CD4-positive, alpha-beta T cell (primary cell): Measurements from ENCODE around the gene PI4KA. TPM values are rescaled to one million over a fixed set of nuclear protein-coding genes. Genes with fewer than 3 reads are reported as not detected.
A peak's percentile ranks its signal among the peaks of the same experiment; 100 is the strongest.
"Not testable (repeated sequence)": the region's sequence is repeated elsewhere in the genome, so short reads cannot be mapped to it uniquely, and the experiment has no call there.

Experiments used
- ATAC-seq: fragments of 200-7000 bp; cut with Tn5 transposase; one replicate; pipeline ENCODE4 v1.10.0; 2022; ENCODE audit warnings: mild to moderate bottlenecking; ENCODE audit not compliant: poor library complexity
- CTCF ChIA-PET: fragments of 350-600 bp; sonication (Branson Sonifier 250); formaldehyde crosslinking; loops from one replicate; lab custom pipeline; 2021; ENCODE audit warnings: antibody characterized with exemption, inconsistent platforms; lab: Charles Lee
- POLR2A ChIA-PET: fragments of 350-600 bp; sonication (Branson Sonifier 250); formaldehyde crosslinking; loops from one replicate; lab custom pipeline; 2021; ENCODE audit warnings: antibody characterized with exemption, inconsistent platforms; lab: Charles Lee
- DNase-seq, 14 experiments: peaks; one replicate each; pipeline ENCODE4 v3.0.0-alpha.2; 2013 to 2020; ENCODE audit warnings: mixed read lengths in 2 of 14
- H3K27ac ChIP-seq, 2 donors: one replicate each; pipeline versions ENCODE4 v1.5.1 to v1.7.0; 2013; ENCODE audit warnings: low read length in 2 of 2, low read depth in 1 of 2, mild to moderate bottlenecking in 1 of 2
- H3K27me3 ChIP-seq, 2 experiments: 1 replicate in 1 of 2; 2 replicates in 1 of 2; pipeline versions ENCODE4 v1.6.1 to v1.7.0; 2013; ENCODE audit warnings: low read length in 2 of 2, control low read depth in 1 of 2, mild to moderate bottlenecking in 1 of 2, moderate library complexity in 1 of 2; ENCODE audit not compliant: insufficient read depth in 2 of 2, control insufficient read depth in 1 of 2
- H3K36me3 ChIP-seq: one replicate; pipeline ENCODE4 v1.6.1; 2013; ENCODE audit warnings: low read length, control low read depth; ENCODE audit not compliant: insufficient read depth
- H3K4me1 ChIP-seq: one replicate; pipeline ENCODE4 v1.6.1; 2013; ENCODE audit warnings: low read length, control low read depth; ENCODE audit not compliant: insufficient read depth
- H3K4me3 ChIP-seq: one replicate; pipeline ENCODE4 v1.5.1; 2013; ENCODE audit warnings: mild to moderate bottlenecking, low read length, moderate library complexity
- H3K9me3 ChIP-seq, 2 experiments: 1 replicate in 1 of 2; 2 replicates in 1 of 2; pipeline versions ENCODE4 v1.6.1 to v1.7.0; 2013; ENCODE audit warnings: low read length in 2 of 2, mild to moderate bottlenecking in 2 of 2, control low read depth in 1 of 2, moderate library complexity in 1 of 2; ENCODE audit not compliant: control insufficient read depth in 1 of 2, insufficient read depth in 1 of 2
- H3K27ac Mint-ChIP-seq: one replicate; pipeline ENCODE4 v1.8.0; 2020; ENCODE audit warnings: mixed read lengths
- H3K27me3 Mint-ChIP-seq: one replicate; pipeline ENCODE4 v1.8.0; 2021; ENCODE audit warnings: mixed read lengths
- H3K36me3 Mint-ChIP-seq: one replicate; pipeline ENCODE4 v1.8.0; 2021; ENCODE audit warnings: low read depth, mixed read lengths
- H3K4me1 Mint-ChIP-seq: one replicate; pipeline ENCODE4 v1.8.0; 2021; ENCODE audit warnings: low read depth, mixed read lengths
- H3K4me3 Mint-ChIP-seq: one replicate; pipeline ENCODE4 v1.8.0; 2020; ENCODE audit warnings: mild to moderate bottlenecking, mixed read lengths
- H3K9me3 Mint-ChIP-seq: one replicate; pipeline ENCODE4 v1.8.0; 2020; ENCODE audit warnings: mixed read lengths
- intact Hi-C, 2 experiments: fragments of 100-400 bp; cut with DNase I in 1 of 2; cut with micrococcal nuclease in 1 of 2; formaldehyde crosslinking; loops; one replicate each; pipeline versions ENCODE4 v1.15.1 to v1.9.0; 2023 to 2025; cut with DNase I, micrococcal nuclease
- total RNA-seq, 174 experiments: library from RNA in 2 of 174; stranded (reverse) in 2 of 174; gene quantifications; one replicate each; pipeline ENCODE4 v1.2.3 and lab custom pipeline; 2021 to 2026
- TF ChIP-seq, protein P1 (sequence below): fragments of 200-600 bp; IDR thresholded peaks from one replicate; pipeline ENCODE4 v1.8.0; 2022; ENCODE audit warnings: antibody characterized with exemption, mild to moderate bottlenecking

Gene PI4KA
- total RNA-seq, 2 experiments from 2014 or later, result 137 to 146 TPM

DNA sequence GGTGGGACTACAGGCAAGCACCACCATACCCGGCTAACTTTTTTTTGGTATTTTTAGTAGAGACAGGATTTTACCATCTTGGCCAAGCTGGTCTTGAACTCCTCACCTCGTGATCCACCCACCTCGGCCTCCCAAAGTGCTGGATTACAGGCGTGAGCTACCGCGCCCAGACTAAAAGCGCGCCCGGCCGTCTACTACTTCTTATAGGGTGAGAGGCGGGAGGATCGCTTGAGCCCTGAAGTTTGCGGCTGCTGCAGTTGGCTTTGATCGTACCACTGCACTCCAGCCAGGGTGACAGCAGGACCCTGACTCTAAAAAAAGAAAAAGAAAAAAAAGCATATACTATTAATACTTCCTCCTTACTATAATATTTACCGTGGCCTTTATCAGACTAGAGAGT is 158.3 kb downstream of the PI4KA start:
- POLR2A ChIA-PET, result interaction anchor here (1.9 kb wide), 1 partner anchor 236 kb away, joined by 6 read pairs; no protein-coding TSS in a partner anchor
- H3K9me3 ChIP-seq, CTCF ChIA-PET, H3K27ac ChIP-seq, H3K36me3 ChIP-seq, H3K9me3 Mint-ChIP-seq, H3K36me3 Mint-ChIP-seq, H3K27me3 Mint-ChIP-seq, H3K4me3 ChIP-seq, ATAC-seq, H3K27me3 ChIP-seq: not testable (repeated sequence)
- Mint-ChIP-seq H3K4me3 (peak overlapping the region; percentile 66), H3K4me1 (peaks cover 21% of the 10 kb centered on the region), H3K27ac (peak overlapping the region; percentile 97)
- intact Hi-C loops, result loop anchor here in 1 of 2 experiments (5.0 kb wide), 2 partner anchors 133 to 203 kb away; partner anchors contain the start of gene KLHL22
- H3K4me1 ChIP-seq, result peaks cover 23% of the 10 kb centered on the region
- peak in 1 of 14 experiments; percentile 22 for DNase-seq

DNA sequence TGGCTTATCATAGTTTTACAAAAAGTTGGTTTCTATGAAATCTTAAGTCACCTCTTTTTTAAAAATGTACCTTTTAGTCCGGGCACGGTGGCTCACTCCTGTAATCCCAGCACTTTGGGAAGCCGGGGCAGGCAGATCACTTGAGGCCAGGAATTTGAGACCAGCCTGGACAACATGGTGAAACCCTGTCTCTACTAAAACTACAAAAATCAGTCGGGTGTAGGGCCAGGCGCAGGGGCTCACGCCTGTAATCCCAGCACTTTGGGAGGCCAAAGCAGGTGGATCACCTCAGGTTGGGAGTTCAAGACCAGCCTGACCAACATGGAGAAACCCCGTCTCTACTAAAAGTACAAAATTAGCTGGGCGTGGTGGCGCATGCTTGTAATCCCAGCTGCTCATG is 158.8 kb downstream of the PI4KA start:
- DNase-seq, H3K27me3 ChIP-seq, POLR2A ChIA-PET, H3K27ac ChIP-seq, CTCF ChIA-PET, H3K27me3 Mint-ChIP-seq, ATAC-seq, H3K9me3 Mint-ChIP-seq, H3K4me3 ChIP-seq, H3K36me3 Mint-ChIP-seq, H3K36me3 ChIP-seq, H3K27ac Mint-ChIP-seq, H3K9me3 ChIP-seq: not testable (repeated sequence)
- peak overlapping the region; percentile 66 for H3K4me3 Mint-ChIP-seq
- intact Hi-C loops, result loop anchor here in 1 of 2 experiments (5.0 kb wide), 2 partner anchors 133 to 203 kb away; partner anchors contain the start of gene KLHL22
- peaks cover 21% of the 10 kb centered on the region for H3K4me1 Mint-ChIP-seq
- peaks cover 23% of the 10 kb centered on the region for H3K4me1 ChIP-seq

DNA sequence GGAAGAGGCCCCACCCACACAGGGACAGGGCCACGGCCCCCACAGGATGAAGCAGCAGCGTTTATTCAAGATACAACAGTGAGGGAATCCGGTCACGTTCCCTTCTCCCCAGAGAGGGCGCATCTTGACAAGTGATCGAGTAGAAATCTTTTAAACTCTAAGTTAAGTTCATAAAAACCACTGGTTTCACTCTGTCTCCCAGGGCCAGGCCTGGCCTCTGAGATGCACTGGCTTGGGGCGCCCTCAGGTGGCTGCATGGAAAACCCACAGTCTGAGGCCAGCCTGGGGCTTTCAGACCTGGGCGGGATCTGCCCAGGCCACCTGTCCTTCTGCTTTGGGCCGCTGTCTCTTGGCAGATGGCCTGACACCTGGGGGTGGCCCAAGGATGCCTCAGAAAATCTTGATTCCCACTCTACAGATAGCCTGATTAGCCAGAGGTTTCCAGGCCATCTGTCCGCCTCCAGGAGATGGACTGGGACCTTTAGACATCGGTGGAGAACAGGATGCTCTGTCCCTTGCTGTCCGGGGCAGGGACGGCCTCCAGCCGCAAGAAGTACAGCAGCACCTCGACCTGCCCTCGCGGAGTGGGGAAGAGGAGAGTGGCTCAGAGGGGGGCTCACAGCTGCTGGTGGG is 161.0 kb downstream of the PI4KA start:
- CTCF ChIA-PET, result not testable (repeated sequence)
- intact Hi-C loops, result loop anchor here (1.0 to 2.0 kb wide), 4 partner anchors 91 to 279 kb away; no protein-coding TSS in a partner anchor
- peak; percentile 30 for ATAC-seq

DNA sequence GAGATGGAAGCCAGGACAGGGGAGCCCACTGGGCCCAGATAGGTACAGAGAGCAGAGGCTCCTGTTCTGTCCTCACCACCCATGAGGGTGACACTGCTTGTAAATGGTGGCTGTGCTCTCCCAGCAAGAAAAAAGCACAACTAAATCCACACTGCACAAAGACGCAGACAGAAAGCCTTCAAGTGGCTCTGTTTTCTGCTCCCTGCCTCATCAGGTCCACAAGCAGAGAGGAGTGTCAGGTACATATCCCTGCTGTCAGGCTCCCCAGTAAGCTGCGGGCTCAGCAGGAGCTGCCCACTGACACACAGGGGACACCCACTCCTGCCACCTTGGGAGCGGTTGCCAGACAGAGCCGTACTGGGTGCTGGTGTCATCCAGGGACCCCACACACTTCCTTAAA is 162.6 kb downstream of the PI4KA start:
- H3K4me1 Mint-ChIP-seq, H3K4me3 Mint-ChIP-seq, H3K27ac ChIP-seq, H3K27me3 Mint-ChIP-seq, CTCF ChIA-PET, H3K36me3 Mint-ChIP-seq, ATAC-seq, POLR2A ChIA-PET, H3K4me3 ChIP-seq, H3K36me3 ChIP-seq, H3K27me3 ChIP-seq, H3K4me1 ChIP-seq, H3K27ac Mint-ChIP-seq, H3K9me3 ChIP-seq, H3K9me3 Mint-ChIP-seq: not testable (repeated sequence)
- peak in 1 of 14 experiments; percentile 11 for DNase-seq
- intact Hi-C loops, result loop anchor here in 1 of 2 experiments (2.0 kb wide), 2 partner anchors 129 to 277 kb away; no protein-coding TSS in a partner anchor

More for the DNA sequence above, 161.0 kb downstream of the PI4KA start:
- TF ChIP-seq, protein P1, sequence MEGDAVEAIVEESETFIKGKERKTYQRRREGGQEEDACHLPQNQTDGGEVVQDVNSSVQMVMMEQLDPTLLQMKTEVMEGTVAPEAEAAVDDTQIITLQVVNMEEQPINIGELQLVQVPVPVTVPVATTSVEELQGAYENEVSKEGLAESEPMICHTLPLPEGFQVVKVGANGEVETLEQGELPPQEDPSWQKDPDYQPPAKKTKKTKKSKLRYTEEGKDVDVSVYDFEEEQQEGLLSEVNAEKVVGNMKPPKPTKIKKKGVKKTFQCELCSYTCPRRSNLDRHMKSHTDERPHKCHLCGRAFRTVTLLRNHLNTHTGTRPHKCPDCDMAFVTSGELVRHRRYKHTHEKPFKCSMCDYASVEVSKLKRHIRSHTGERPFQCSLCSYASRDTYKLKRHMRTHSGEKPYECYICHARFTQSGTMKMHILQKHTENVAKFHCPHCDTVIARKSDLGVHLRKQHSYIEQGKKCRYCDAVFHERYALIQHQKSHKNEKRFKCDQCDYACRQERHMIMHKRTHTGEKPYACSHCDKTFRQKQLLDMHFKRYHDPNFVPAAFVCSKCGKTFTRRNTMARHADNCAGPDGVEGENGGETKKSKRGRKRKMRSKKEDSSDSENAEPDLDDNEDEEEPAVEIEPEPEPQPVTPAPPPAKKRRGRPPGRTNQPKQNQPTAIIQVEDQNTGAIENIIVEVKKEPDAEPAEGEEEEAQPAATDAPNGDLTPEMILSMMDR, result peak; percentile 51
- H3K27ac Mint-ChIP-seq, result peak overlapping the region; percentile 79
- H3K36me3 ChIP-seq, H3K4me3 ChIP-seq, H3K27me3 ChIP-seq, POLR2A ChIA-PET, H3K9me3 ChIP-seq, H3K9me3 Mint-ChIP-seq, H3K36me3 Mint-ChIP-seq, H3K27me3 Mint-ChIP-seq, H3K27ac ChIP-seq: not testable (repeated sequence)
- H3K4me3 Mint-ChIP-seq, result peak overlapping the region; percentile 45
- H3K4me1 ChIP-seq, result peaks cover 15% of the 10 kb centered on the region
- peaks cover 15% of the 10 kb centered on the region for H3K4me1 Mint-ChIP-seq
- DNase-seq, result peak; percentile 10 to 93 (median 74)

DNA sequence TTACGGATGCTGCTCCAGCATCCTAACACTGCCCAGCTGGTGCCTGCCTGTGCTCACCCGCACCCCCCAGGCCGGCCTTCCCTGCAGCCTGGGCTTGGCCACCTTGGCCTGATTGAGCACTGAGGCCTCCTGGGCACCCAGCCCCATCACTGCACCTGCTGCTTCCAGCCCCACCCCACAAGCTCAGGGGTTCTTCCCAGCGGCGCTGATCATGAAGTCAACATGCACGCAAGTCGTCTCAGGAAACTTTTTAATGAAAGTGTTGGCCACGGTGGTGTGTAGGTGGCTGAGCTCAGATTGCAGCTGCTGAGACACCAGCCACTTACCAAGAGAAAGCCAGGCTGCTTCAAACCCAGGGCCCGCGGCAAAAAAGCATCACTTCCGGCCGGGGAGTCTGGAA is 163.4 kb downstream of the PI4KA start:
- H3K4me3 ChIP-seq, H3K27ac Mint-ChIP-seq, H3K36me3 Mint-ChIP-seq, H3K27me3 ChIP-seq, H3K4me3 Mint-ChIP-seq, H3K27ac ChIP-seq, H3K36me3 ChIP-seq, H3K9me3 Mint-ChIP-seq, H3K4me1 Mint-ChIP-seq, POLR2A ChIA-PET, H3K27me3 Mint-ChIP-seq, CTCF ChIA-PET, intact Hi-C loops, H3K4me1 ChIP-seq, ATAC-seq, H3K9me3 ChIP-seq, DNase-seq: not testable (repeated sequence)

DNA sequence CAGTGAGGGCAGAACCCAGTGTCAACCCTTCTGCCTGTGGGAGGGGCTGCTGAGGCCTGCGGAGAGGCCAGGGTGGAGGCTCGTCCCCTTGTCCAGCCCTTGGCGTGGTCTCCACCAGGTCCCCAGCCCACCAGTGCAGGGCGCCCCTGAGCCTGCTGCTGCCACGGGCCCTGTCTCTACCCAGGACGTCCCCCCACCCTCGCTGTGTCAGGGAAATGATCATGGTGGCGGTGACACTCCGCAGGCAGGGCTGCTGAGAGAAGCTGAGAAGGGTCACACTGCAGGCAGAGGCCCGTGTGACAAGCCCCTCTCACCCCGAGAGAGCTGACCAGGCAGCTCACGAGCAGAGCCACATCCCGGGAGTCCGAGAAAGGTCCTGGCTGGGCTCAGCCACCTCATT is 164.4 kb downstream of the PI4KA start:
- ATAC-seq, POLR2A ChIA-PET, H3K9me3 Mint-ChIP-seq, H3K27ac Mint-ChIP-seq, H3K4me1 Mint-ChIP-seq, H3K27me3 Mint-ChIP-seq, H3K36me3 Mint-ChIP-seq, H3K27me3 ChIP-seq, H3K4me3 Mint-ChIP-seq, H3K27ac ChIP-seq, H3K9me3 ChIP-seq, H3K36me3 ChIP-seq, H3K4me3 ChIP-seq, H3K4me1 ChIP-seq, DNase-seq, intact Hi-C loops, CTCF ChIA-PET: not testable (repeated sequence)
